Nephron progenitor cell (in vitro differentiated cells): Measurements from ENCODE around the gene GABRP.

Experiments used
- DNase-seq: peaks from one replicate; pipeline ENCODE4 v3.0.0; 2021
- H3K27ac Mint-ChIP-seq: 2 replicates; pipeline ENCODE4 v1.8.0; 2021; ENCODE audit warnings: mild to moderate bottlenecking, moderate library complexity, mixed read lengths
- H3K27me3 Mint-ChIP-seq: 2 replicates; pipeline ENCODE4 v1.8.0; 2021; ENCODE audit warnings: mild to moderate bottlenecking, low read depth, mixed read lengths; ENCODE audit not compliant: poor library complexity
- H3K36me3 Mint-ChIP-seq: 2 replicates; pipeline ENCODE4 v1.8.0; 2021; ENCODE audit warnings: low read depth, mixed read lengths
- H3K4me1 Mint-ChIP-seq: 2 replicates; pipeline ENCODE4 v1.8.0; 2021; ENCODE audit warnings: mixed read lengths
- H3K4me3 Mint-ChIP-seq: 2 replicates; pipeline ENCODE4 v1.8.0; 2021; ENCODE audit warnings: mild to moderate bottlenecking, moderate library complexity, mixed read lengths
- H3K9me3 Mint-ChIP-seq: 2 replicates; pipeline ENCODE4 v1.8.0; 2021; ENCODE audit warnings: mild to moderate bottlenecking, moderate library complexity, mixed read lengths
- CTCF ChIP-seq: fragments of 200-600 bp; sonication (generic); IDR thresholded peaks from 2 replicates; pipeline ENCODE4 v1.5.0; 2021; ENCODE audit warnings: antibody characterized with exemption

GABRP gene

GRCh38 chr5:170860818-170861666 is 77.5 kb downstream of the GABRP start:
- no peak for TF ChIP-seq CTCF
- H3K9me3 Mint-ChIP-seq = peaks cover 42% of the 10 kb centered on the region
- peak overlapping the region; percentile 65 for H3K27ac Mint-ChIP-seq
- peaks cover 23% of the 10 kb centered on the region for H3K4me1 Mint-ChIP-seq
- peak overlapping the region; percentile 84 for H3K4me3 Mint-ChIP-seq
- DNase-seq = no peak
- peaks cover 43% of the 10 kb centered on the region for H3K36me3 Mint-ChIP-seq
- peaks cover 7% of the 10 kb centered on the region for H3K27me3 Mint-ChIP-seq

GRCh38 chr5:170861667-170861916 is 78.1 kb downstream of the GABRP start:
- DNase-seq = peak; percentile 78
- TF ChIP-seq CTCF = no peak
- peaks cover 7% of the 10 kb centered on the region for H3K27me3 Mint-ChIP-seq
- peaks cover 42% of the 10 kb centered on the region for H3K9me3 Mint-ChIP-seq
- peak overlapping the region; percentile 84 for H3K4me3 Mint-ChIP-seq
- peak overlapping the region; percentile 65 for H3K27ac Mint-ChIP-seq
- H3K4me1 Mint-ChIP-seq = peaks cover 23% of the 10 kb centered on the region
- peaks cover 47% of the 10 kb centered on the region for H3K36me3 Mint-ChIP-seq

DNA sequence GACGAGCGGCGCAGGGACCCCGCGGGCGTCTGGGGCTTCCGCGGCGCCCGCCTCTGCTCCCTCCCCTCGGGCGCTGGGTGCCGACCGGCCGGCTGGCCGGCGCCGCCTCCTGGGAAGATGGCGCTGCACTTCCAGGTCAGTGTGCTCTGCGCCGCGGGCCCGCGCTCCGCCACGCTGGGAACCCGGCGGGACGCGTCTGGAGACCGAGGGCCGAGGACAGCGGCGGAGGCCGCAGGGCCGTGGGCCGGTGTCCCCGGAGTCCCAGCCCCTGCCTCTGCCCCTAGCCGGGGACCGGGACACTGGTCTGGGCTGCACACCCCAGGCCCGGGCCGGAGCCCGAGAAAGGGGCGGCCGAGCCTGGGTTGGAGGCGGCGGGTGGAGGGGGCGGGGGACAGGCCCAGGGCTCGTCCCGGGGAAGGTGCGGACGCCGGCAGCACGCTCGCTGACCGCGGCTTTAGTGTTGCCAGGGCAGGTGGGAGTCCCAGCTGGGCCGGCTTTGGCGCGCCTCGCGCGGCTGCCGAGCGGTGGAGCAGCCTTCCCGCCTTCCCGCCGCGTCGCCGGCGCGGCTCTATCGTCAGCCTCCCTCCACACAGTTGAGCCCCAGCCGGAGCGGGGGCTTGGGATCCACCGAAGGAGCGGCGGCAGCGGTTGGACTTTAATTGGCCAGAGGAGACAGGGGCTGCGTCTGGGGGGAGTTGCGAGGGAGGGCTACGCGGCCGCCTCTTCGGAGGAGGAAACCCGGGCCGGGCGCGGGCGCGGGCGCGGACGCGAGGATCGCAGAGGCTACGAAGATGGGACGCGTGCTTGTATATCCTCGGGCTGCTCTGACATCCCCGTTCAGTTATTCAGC is 78.6 kb downstream of the GABRP start, which contains the start of gene RANBP17:
TSS of gene RANBP17 (plus strand) at position 102 of the 850 bp plus-strand sequence.
- Mint-ChIP-seq H3K4me1 (peaks cover 23% of the 10 kb centered on the region), H3K27ac (peak within 1 kb of the TSS; percentile 65), H3K4me3 (peak within 1 kb of the TSS; percentile 93), H3K9me3 (peaks cover 42% of the 10 kb centered on the region), H3K36me3 (peaks cover 51% of the 10 kb centered on the region), H3K27me3 (peaks cover 7% of the 10 kb centered on the region)
- peak; percentile 74 for DNase-seq
- TF ChIP-seq CTCF = no peak

DNA sequence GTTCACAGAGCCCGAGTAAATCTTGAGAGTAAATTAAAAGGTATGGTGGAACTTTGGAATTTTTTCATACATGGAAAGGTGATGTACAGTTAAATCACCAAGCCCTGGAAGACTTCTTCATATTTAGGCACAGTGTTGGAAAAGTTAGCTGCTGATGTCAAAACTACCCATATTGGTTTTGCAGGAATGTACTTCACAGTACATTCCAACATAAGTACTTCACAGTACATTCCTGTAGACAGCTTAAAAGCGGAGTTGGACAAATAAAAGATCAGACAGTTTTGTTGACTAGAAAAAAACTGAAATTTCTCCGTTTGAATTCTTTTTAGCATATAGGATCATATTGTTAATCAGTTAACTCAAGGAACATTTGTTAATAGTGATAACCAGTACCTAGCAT is 80.1 kb downstream of the GABRP start:
- peaks cover 23% of the 10 kb centered on the region for H3K4me1 Mint-ChIP-seq
- peaks cover 7% of the 10 kb centered on the region for H3K27me3 Mint-ChIP-seq
- no peak overlapping the region for H3K27ac Mint-ChIP-seq
- TF ChIP-seq CTCF = no peak
- peak overlapping the region; percentile 93 for H3K4me3 Mint-ChIP-seq
- peaks cover 35% of the 10 kb centered on the region for H3K9me3 Mint-ChIP-seq
- no peak for DNase-seq
- H3K36me3 Mint-ChIP-seq = peaks cover 56% of the 10 kb centered on the region
